HG02642 (cell line): ENCODE data around the gene ANKRD11.
"Not testable (repeated sequence)": the region's sequence is repeated elsewhere in the genome, so short reads cannot be mapped to it uniquely, and the experiment has no call there.

Experiments
- ATAC-seq: cut with Tn5 transposase; IDR thresholded peaks from one replicate; pipeline ENCODE4 v1.9.1; 2021; ENCODE audit warnings: mild to moderate bottlenecking; ENCODE audit not compliant: unreplicated experiment, poor library complexity

The ANKRD11 gene

DNA sequence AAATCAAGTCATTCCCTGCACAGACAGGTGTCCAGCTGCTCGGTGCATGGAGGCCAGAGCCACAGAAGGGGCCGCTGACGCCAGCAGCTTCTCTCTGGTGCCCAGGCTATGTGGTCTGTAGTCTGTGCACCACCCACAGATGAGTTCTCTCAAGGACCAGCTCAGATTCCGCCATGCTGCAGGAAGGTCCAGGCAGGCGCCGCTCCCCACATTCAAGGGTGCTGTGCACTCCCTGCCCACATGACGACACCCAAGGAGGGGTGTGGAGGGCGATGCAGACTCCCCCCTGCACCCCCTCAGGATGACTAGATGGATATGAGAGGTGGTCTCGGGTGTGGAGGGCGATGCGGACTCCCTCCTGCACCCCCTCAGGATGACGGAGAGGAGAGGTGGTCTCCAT, 119.0 kb downstream of the ANKRD11 start:
- no peak for ATAC-seq

DNA sequence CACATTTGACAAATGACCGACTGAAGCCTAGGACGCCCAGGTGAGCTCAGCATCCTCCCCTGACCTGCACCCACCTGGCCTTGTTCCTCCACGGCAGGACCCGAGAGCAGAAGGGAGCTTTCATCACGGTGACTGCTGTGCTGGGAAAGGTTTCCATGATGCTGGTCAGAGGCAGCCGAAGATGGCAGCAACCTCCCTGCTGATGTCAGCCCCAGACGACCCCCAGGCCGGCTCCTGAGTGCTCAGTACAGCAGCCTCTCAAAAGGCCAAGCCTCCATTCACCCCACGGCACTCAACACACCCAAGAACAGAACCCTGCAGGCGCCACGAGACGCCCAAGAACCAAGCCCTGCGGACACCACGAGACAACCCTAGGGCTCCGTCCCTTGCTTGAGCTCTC, 119.8 kb downstream of the ANKRD11 start:
- no peak for ATAC-seq

DNA sequence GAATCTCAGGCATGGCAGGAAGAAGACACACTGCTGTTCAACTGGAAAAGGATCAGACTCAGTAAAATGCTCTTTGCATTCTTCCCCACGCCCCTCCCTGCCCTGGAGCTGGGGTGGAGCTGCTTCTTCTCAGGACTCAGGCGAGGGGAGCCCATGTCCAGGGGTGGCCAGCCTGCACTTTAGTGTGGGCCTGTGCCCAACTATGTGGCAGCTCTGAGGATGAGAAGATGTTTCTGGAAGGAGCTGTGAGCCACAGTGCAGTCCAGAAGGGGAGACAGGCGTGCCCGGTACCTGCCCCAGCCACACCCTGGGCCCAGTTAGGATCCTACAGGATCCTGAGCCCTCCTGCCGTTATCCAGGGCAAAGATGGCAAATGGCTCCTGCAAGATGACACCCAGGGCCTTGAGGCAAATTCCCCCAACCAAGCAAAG, 120.3 kb downstream of the ANKRD11 start:
- ATAC-seq, result no peak

DNA sequence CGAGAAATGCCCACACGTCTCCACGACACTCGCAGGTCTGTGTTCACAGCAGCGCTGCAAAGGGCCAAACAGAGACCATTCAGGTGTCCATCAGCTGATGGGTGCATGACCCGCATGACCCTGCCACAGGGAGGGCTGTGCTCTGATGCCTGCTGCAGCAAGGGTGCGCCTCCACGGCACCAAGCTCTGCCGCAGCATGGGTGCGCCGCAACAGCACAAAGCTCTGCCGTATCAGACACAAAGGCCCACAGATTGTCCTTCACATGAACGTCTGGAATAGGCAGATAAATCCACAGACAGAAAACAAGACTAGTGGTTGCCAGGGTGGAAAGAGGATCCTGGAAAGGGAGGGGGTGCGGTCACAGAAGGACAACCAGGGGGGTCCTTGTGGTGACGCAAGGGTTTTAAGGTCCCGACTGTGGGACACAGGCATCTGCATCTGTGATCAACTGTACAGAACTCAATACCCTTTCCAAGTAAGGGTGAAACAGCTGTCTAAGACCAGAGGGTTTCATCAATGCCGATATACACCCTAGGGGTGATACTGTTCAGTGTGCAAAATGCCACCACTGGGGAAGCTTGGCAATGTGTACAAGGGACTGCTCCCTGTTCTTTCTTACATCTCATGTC, 121.0 kb downstream of the ANKRD11 start:
- no peak for ATAC-seq

DNA sequence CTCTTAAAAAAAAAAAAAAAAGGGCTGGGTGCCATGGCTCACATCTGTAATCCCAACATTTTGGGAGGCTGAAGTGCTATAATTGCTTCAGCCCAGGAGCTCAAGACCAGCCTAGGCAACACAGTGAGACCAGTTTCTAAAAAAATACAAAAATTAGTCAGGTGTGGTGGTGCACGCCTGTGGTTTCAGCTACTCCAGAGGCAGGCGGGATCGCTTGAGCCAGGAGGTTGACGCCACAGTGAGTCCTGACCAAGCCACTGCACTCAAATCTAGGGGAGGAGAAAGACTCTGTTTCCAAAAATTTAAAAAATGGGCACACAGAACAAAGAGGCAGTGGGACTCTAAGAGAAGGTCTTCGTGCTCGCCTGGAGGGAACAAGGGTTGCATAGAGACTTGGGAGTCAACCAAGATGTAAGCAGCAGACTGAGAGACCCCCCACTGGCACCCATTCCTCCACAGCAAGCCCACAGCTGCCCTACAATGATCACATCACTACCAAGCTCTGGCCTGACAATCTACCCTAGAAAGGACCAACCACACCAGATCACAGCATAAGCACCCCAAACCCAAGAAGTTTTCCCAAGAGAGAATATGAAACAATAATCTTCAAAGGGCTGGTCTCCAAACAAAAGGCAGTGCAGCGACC, 121.6 kb downstream of the ANKRD11 start:
- no peak for ATAC-seq

DNA sequence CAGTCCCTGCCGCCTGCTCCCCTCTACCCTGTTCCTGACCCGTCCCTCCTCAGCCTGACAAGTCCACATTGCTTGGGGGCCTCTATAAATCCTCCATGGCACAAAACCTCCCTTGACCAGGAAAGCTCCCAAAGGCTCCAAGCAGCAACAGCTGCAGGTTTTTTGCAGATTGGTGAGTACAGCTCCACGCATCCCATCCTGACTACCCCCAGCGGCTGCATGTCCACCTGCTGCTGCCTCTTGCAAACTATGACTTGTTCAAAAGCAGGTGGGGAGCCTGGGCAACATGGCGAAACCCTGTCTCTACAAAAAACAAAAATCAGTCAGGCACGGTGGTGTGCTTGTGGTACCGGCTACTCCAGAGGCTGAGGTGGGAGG, 122.8 kb downstream of the ANKRD11 start:
- no peak for ATAC-seq

DNA sequence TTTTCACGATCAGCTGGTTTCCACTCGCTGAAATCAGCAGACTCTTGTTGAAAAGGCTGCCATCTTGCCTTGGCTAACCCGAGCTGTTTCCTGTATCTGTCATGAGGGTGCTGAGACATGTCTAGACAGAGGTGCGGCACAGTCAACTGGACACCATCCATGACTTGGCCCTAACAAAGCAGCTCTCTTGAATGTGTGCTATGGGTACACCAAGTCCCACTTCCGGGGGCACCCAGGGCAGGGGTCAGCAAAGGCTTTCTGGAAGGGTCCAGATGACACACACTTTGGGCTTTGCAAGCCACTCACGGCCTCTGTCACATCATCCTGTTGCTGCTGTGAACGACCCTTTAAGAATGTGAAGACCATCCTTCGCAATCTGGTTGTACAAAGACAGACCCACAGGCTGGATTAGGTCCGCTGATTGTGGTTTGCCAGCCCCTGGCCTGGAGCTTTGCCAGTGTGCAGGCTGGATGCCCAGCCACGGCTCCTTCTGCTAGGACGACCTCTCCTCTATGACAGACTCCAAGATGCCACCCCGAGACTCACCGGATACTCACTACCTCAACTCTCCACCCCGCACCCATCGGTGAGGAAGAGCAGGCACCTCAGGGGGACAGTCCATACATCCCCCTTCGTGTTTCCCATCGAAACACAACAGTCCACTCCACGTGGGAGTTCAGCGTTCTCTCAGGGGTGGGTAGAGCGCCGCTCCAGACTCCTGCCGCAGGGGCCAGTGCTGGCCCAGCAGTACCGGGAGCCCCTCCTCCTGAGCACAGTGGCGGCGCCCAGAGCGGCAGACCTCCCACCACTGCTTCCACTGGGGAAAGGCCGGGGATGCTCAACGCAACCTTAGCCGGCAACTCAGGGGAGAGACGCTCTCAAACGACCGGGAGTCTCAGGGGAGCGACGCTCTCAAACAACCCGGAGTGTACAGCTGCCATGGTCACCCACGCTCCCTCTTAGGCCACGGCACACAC, 123.5 kb downstream of the ANKRD11 start:
- ATAC-seq, result no peak

DNA sequence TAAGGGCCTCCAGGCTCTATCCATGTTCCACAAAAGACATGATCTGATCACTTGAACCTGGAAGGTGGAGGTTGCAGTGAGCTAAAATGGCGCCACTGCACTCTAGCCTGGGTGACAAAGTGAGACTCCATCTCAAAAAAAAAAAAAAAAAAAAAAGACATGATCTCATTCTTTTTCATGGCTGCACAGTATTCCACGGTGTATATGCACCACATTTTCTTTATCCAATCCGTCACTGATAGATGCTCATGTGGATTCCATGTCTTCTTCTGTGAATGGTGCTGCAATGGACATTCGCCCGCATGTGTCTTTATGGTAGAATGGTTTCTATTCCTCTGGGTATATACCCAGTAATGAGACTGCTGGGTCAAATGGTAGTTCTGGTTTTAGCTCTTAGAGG, 124.4 kb downstream of the ANKRD11 start:
- ATAC-seq, result no peak

DNA sequence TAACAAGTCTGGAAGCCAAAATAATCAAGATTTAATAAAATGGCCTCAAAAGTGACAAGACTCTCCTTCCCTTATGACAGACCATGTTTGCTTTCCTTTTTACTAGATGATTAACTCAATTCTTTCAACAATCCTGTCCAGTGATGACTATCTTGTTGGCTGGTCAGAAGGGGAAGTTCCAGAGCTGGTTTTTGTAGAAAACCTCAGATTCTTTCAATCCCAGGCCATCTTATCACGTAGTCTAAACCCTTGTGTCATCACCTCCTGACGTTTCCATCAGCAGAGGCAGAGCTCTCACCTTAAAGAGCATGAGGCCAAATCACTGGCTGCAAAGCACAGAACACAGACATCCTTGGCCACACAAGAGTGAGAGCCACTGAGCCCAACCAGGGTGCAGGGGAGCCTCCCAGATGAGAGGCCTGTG, 125.3 kb downstream of the ANKRD11 start:
- no peak for ATAC-seq

DNA sequence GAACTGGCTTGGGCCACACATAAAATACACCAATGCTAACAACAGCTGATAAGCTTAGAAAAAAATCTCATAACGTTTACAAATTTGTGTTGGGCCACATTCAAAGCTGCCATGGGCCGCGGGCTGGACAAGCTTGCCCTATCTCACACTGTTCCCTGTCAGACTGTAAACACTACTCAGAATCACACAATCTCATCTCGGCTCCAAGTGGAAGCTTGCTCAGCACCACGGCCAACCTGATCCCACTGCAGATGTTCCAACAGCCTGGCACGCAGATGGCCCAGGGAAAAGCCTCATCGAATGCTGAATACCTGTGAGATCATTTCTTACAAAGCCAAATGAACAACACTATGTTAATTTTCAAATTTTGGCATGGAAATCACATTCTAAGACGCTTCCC, 125.8 kb downstream of the ANKRD11 start:
- ATAC-seq, result no peak

DNA sequence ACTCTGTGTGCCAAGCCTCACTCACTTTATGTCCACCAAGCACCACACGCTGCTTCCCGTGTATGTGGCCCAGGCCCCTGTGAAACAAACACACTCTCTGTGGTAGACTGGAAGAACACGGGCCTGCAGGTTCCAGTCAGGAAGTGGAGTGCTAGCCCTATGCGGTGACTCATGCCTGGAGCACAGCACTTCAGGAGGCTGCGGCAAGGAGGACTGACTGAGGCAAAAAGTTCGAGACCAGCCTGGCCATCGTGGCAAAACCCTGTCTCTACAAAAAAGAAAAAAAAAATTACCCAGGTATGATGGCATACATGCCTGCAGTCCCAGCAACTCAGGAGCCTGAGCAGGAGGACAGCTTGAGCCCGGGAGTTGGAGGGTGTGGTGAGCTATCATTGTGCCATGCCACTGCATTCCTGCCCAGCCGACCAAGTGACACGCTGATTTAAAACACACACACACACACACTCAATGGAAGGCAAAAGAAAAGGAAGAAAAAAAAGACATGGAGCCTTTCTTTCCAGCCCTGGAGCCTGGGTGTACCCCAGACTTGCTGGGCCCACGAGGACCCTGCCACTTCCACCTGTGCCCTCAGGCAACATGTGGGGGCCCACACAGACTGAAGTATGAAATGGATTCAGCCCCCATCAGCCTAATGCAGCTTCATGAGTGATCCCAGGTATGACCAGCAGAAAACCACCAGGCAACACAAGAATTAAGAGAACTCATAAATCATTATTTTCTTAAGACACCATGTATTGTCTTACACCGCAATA, 126.6 kb downstream of the ANKRD11 start:
- no peak for ATAC-seq

DNA sequence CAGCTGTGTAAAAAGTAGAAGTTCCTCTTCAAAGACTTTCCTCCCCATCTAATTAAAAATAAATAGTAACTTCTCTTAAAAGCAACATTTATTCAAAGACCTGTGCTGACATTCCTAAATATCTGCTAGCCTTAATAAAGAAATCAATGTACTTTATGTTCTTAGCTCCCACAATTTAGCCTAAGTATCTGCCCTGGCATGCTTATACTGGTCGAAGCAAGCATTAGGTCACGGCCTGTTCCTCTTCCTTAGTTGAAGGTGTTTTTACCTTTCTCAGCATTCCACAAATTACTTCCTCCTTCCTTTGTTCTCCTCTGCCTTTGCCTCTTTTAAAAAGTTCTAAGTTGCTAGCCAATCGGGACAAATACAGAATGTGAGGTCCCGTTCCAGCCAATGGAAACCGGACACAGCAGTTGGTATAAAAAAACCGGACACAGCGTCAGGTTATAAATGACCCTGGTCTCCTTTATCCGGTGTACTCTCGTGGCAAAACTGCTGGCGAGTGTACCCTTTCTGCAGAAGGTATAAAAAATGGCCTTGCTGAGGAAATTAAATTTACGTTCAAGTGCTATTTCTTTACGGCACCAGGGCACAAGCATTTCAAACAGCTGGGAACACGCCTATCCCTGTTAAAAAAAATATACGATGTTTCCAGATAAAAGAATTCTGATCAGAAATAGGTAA, 127.7 kb downstream of the ANKRD11 start:
- ATAC-seq, result not testable (repeated sequence)

DNA sequence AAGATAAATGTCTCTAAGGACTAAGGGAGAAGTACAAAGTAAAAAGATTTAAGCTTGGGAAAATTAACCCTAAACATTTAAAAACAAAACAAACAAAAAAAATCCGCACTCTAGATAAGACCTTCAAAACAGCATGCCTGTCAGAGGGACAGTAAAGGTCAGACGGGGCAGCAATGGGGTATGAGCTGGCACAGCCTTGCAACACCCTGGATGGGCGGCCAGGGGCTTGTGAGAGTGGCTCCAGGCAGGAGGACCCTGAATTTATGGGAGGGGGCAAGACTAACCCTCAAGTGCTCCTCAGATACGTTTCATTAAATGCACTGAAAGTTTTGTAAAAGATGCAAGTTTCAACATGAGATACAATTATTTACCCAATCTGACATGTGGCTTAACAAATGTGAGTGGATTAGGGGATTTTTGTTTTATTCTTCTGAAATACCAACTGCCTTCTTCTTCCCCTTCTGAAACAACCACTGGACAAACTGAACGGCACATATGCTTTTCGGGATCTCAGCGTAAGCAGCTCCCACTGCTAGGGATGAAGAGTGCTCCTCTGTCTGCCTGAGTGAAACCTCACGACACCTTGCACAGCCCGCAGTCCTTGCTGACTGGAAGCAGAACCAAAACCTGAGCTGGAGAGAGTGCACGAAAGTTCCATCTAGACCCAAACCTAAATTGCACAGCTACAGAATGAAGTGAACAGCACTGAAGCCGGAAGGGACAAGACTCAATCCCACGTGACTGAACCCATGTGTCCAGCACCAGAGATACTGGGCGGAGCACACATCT, 128.4 kb downstream of the ANKRD11 start:
- ATAC-seq, result peak; percentile 52

DNA sequence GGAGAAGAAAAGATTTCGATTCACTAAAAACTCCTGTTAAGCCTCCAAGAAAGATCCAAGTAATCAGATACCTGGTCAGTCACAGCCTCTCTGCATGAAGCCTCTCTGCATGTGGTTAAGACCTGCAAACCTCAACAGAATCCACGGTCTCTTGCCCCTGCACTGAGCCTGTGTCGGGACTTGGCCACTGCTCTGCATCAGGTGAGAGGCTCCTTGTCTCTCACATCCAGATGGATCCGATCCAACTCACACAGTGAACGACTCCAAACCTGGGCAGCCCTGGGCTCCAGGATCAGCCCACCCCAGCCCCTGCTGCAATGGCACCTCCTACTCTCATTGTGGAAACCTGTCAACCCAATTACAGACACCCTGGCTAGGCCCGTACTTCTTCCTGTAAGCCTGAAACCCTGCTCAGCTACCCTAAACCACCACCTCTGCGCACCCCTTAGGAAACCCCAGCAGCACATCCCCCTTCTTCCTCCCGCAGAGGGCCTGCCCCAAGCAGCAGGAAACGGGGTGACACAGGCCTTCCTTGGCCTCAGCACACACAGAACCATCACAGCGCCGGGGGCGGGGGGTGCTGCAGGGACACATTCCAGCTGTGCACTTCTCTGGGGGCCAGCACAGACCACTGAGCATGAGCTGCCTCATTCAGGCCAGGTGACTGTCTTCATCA, 129.5 kb downstream of the ANKRD11 start:
- ATAC-seq, result peak; percentile 40

DNA sequence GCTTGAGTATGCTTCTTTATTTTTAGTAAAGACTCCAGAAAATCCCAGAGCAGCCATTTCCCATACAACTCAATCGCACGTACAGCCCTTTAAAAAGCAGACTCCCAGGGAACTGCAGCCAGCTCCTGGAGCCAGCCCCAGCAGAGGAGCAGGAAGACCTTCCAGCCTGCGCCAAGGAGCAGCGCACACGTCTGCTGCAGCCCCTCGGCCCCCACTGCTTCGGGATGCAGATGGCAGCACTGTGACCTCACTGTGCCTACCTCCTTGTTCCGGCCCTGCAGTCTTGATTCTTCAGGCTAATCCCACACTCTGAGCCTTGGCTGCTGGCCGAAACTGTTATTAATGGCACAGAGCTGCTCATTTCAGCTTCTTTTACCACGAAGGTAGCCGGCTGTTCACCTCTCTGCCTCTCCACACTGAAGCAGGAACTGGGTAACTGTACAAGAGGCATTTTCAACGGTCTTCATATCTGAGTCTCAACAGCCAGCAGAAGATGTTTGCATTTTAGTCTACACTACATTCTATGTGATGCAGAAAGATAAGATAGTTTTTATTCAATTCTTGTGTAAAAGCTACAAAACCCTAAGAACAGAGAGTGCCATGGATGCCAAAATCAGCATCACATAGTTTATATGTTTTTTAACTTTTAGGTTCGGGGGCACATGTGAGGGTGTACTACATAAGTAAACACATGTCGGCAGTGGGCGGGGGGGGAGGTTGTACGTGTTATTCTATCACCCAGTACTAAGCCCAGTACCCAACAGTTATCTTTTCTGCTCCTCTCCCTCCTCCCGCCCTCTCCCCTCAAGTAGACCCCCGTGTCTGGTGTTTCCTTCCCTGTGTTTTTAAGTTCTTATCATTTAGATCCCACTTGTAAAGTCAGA, 130.9 kb downstream of the ANKRD11 start:
- no peak for ATAC-seq

DNA sequence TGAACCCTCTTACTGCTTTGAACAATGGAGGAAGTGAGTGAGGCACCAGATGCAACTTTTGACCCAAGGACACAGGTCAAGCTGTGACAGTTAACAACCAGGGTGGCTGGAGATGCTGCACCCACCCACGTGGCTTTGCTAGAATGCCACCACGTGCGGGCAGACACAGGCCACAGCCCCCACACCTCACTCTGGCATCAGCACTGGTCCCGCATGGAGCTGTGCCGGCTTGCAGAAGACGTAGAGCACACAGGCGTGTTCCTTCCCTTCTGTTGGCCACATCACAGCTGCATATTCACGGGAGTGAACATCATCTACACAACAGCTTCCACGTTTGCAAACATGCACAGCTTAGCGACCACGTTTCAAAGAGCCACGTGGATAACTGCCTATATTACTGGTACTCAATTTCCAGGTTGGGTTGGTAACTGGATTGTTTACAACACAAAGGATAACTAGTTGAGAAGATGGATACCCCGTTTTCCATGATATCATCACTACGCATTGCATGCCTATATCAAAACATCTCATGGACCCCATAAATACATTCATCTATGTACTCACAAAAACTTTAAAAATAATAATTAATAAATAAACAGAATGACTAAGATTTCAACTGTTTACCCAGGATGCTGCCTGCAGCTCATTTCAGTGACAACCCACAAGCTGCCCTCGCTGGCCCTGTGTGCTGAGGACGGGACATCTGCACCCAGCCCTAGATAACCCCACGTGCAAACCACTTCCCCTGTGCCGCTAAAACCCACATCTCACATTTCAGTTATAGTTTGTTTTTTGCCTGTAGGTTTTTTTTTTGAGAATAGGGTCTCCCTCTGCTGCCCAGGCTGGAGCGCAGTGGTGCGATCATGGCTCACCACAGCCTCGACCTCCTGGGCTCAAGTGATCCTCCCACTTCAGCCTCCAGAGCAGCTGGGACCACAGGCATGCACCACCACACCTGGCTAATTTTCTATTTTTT, 132.0 kb downstream of the ANKRD11 start:
- no peak for ATAC-seq
